ENCODE data around the gene JUNB.
"Not testable (repeated sequence)": the region's sequence is repeated elsewhere in the genome, so short reads cannot be mapped to it uniquely, and the experiment has no call there.

JUNB gene

DNA sequence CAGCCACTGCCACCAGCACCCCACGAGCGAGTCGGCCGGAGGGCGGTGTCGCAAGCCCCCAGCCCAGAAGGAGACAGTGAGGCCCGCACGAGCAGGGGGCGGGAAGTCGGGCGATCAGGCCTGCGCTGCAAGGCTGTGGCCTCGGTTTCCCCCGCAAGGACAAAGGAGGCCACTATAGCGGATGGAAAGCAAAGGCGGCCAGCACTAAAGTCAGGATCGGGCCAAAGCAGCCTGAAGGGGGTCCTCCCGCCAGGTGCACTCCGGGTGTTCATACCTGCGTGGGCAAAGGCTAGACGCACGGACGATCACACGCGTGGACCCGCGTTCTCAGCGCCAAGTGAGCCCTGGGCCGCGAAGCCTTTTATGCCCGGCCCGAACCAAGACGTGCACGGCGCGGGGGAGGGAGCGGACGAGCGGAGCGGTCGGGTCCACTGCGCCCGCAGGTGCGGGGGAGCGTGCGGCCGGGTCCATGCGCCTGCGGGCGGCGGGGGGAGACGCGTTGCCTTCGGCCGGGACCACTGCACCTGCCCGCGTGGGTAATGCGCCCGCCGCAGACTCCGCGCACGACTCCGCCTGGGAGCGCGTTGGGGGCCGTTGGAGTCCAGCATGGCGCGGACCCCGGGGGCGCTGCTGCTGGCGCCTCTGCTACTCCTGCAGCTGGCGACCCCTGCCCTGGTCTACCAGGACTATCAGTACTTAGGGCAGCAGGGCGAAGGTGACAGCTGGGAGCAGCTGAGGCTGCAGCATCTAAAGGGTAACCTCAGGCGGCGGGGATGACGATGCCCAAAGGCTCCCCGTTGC is 10.4 kb downstream of the JUNB start, which contains the start of the genes PRDX2 and THSD8:
TSS of gene PRDX2 (minus strand) at position 335 of the 801 bp plus-strand sequence. CDS start 539 bp downstream, outside the sequence.
TSS of gene THSD8 (plus strand) at position 604 of the 801 bp plus-strand sequence. CDS start at position 607, 3 bp downstream.
- peak within 1 kb of the TSS; percentile 87 for H3K9ac ChIP-seq (ENCODE audit: low read depth, low read length)
- H3K27me3 ChIP-seq (ENCODE audit: control insufficient read depth, insufficient read depth, low read length): peaks cover 8% of the 10 kb centered on the region
- H3K36me3 ChIP-seq (ENCODE audit: control insufficient read depth, insufficient read depth, low read length): peaks cover 17% of the 10 kb centered on the region
- H3K9me3 ChIP-seq (ENCODE audit: control insufficient read depth, insufficient read depth, low read length): no peaks in the 10 kb centered on the region
- peaks cover 8% of the 10 kb centered on the region for H3K4me1 ChIP-seq (ENCODE audit: control insufficient read depth, insufficient read depth, low read length)
- peak within 1 kb of the TSS; percentile 96 for H3K4me3 ChIP-seq (ENCODE audit: low read depth, low read length)

DNA sequence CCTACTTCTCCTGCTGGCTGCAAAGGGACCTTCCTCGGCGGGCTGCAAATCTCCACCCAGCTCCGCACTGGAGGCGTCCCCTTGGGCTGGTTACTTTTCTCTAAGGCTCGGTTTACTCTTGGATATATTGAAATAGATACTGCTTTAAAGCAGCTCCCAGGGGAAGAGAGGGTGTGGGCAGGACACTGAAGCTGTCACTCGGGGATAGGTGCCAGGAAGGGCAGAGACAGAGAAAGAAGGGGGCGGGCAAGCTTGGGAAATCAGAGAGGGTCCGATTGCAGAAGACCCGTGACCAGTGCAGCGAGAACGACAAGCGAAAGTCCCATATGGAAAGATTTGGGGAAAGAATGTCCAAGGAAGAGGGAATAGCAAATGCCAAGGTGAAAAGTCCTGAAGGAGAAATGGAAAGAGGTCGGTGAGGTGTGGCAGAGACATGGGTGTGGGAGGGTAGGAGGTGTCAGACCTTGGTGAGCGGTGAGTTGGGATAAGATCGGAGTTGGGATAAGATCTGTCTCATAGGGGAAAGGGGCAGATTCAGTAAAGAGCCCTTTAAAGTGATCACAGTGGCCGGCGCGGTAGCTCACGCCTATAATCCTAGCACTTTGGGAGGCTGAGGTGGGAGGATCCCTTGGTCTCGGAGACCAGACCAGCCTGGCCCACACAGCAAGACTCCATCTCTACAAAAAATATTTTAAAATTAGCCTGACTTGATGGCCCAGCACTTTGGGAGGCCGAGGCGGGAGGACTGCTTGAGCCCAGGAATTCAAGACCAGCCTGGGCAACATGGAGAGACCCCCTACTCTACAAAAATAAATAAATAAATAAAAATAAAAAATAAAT is 11.2 kb downstream of the JUNB start:
- H3K4me3 ChIP-seq (ENCODE audit: low read depth, low read length): peak overlapping the region; percentile 96

DNA sequence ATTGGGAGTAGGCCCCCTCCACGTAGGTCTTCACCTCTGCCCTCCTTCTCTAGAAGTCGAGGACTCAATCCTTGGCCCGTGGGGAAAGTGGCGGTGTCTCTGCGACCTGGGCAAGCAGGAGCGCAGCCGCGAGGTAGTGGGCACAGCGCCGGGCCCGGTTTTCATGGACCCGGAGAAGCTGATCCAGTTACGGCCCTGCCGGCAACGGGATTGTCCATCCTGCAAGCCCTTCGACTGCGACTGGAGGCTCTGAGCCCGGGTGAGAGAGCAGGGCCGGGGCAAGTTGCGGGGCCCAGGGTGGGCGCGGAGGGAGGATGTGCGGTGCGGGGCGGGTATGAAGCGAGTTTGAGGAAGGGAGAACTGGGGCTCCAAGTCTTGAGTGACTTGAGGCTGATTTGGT is 12.8 kb downstream of the JUNB start:
- H3K4me1 ChIP-seq (ENCODE audit: control insufficient read depth, insufficient read depth, low read length): peaks cover 8% of the 10 kb centered on the region
- H3K27me3 ChIP-seq (ENCODE audit: control insufficient read depth, insufficient read depth, low read length): peaks cover 8% of the 10 kb centered on the region
- H3K4me3 ChIP-seq (ENCODE audit: low read depth, low read length): no peak overlapping the region
- no peak overlapping the region for H3K9ac ChIP-seq (ENCODE audit: low read depth, low read length)
- peaks cover 17% of the 10 kb centered on the region for H3K36me3 ChIP-seq (ENCODE audit: control insufficient read depth, insufficient read depth, low read length)
- H3K9me3 ChIP-seq (ENCODE audit: control insufficient read depth, insufficient read depth, low read length): no peaks in the 10 kb centered on the region

More for the DNA sequence above, 11.2 kb downstream of the JUNB start:
- H3K4me1 ChIP-seq (ENCODE audit: control insufficient read depth, insufficient read depth, low read length): peaks cover 8% of the 10 kb centered on the region
- H3K27me3 ChIP-seq (ENCODE audit: control insufficient read depth, insufficient read depth, low read length): peaks cover 8% of the 10 kb centered on the region
- H3K36me3 ChIP-seq (ENCODE audit: control insufficient read depth, insufficient read depth, low read length): peaks cover 17% of the 10 kb centered on the region
- no peaks in the 10 kb centered on the region for H3K9me3 ChIP-seq (ENCODE audit: control insufficient read depth, insufficient read depth, low read length)
- no peak overlapping the region for H3K9ac ChIP-seq (ENCODE audit: low read depth, low read length)

DNA sequence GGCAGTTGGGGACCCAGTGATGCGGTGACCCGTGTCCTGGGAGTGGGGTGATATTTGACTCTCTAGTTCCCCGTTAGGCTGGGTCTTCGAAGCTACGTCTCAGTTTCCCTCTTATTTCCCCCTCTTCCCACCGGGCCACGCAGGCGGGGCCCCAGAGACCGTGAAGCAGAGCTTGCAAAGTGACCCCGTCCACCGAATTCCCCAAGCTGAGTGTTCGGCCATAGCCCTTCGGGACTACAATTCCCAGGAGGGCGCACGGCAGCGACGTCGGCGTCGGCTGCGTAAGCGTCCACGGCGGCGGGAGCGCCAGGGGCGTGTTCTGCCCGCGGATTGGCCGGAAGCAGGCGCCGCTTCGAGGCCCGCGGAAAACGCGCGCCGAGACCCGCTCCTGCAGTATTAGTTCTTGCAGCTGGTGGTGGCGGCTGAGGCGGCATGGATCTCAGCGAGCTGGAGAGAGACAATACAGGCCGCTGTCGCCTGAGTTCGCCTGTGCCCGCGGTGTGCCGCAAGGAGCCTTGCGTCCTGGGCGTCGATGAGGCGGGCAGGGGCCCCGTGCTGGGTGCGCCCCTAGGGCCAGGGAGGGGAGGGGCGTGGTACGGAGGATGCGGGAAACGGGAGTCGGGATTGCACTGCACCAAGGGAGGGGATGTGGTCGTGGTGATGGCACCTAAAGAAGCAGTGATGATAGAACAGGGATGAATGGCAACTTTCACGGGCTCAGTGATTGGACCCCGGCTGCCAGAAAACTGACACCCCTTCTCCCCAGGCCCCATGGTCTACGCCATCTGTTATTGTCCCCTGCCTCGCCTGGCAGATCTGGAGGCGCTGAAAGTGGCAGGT is 15.2 kb downstream of the JUNB start, which contains the start of gene RNASEH2A:
TSS of gene RNASEH2A (plus strand) at position 343 of the 840 bp plus-strand sequence. CDS start at position 433, 90 bp downstream.
- H3K4me3 ChIP-seq (ENCODE audit: low read depth, low read length): peak within 1 kb of the TSS; percentile 98
- H3K36me3 ChIP-seq (ENCODE audit: control insufficient read depth, insufficient read depth, low read length): no peaks in the 10 kb centered on the region
- peak within 1 kb of the TSS; percentile 88 for H3K9ac ChIP-seq (ENCODE audit: low read depth, low read length)
- H3K27me3 ChIP-seq (ENCODE audit: control insufficient read depth, insufficient read depth, low read length): peaks cover 8% of the 10 kb centered on the region
- H3K4me1 ChIP-seq (ENCODE audit: control insufficient read depth, insufficient read depth, low read length): peaks cover 3% of the 10 kb centered on the region
- H3K9me3 ChIP-seq (ENCODE audit: control insufficient read depth, insufficient read depth, low read length): no peaks in the 10 kb centered on the region

DNA sequence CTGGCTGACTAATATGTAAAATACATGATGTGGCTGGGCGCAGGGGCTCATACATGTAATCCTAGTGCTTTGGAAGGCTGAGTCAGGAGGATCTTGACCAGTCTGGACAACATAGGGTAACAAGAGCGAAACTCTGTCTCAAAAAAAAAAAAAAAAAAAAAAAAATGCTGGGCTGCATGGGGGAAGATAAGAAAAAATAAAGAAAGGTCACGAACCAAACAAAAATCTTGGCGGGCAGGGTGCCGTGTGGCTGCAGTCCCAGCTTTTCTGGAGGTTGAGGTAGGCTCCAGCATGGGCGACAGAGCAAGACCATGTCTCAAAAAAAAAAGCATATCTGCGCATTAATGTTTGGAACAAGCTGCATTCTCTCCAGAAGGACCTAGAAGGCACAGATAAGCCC is 23.8 kb downstream of the JUNB start:
- peaks cover 7% of the 10 kb centered on the region for H3K36me3 ChIP-seq (ENCODE audit: control insufficient read depth, insufficient read depth, low read length)
- H3K4me1 ChIP-seq (ENCODE audit: control insufficient read depth, insufficient read depth, low read length): no peaks in the 10 kb centered on the region
- no peaks in the 10 kb centered on the region for H3K9me3 ChIP-seq (ENCODE audit: control insufficient read depth, insufficient read depth, low read length)
- no peak overlapping the region for H3K4me3 ChIP-seq (ENCODE audit: low read depth, low read length)
- no peaks in the 10 kb centered on the region for H3K27me3 ChIP-seq (ENCODE audit: control insufficient read depth, insufficient read depth, low read length)
- no peak overlapping the region for H3K9ac ChIP-seq (ENCODE audit: low read depth, low read length)

DNA sequence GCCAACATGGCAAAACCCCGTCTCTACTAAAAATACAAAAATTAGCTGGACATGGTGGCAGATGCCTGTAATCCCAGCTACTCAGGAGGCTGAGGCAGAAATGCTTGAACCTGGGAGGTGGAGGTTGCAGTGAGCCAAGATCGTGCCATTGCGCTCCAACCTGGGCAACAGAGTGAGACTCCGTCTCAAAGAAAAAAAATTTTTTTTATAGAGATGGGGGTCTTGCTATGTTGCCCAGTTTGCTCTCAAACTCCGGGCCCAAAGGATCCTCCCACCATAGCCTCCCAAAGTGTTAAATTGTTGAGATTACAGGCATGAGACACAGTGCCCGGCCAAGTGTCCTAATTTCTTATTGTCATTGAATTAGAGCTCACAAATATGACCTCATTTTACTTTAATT is 25.9 kb downstream of the JUNB start:
- not testable (repeated sequence) for H3K27me3 ChIP-seq (ENCODE audit: control insufficient read depth, insufficient read depth, low read length); H3K36me3 ChIP-seq (ENCODE audit: control insufficient read depth, insufficient read depth, low read length); H3K4me3 ChIP-seq (ENCODE audit: low read depth, low read length); H3K9ac ChIP-seq (ENCODE audit: low read depth, low read length); H3K4me1 ChIP-seq (ENCODE audit: control insufficient read depth, insufficient read depth, low read length); H3K9me3 ChIP-seq (ENCODE audit: control insufficient read depth, insufficient read depth, low read length)

DNA sequence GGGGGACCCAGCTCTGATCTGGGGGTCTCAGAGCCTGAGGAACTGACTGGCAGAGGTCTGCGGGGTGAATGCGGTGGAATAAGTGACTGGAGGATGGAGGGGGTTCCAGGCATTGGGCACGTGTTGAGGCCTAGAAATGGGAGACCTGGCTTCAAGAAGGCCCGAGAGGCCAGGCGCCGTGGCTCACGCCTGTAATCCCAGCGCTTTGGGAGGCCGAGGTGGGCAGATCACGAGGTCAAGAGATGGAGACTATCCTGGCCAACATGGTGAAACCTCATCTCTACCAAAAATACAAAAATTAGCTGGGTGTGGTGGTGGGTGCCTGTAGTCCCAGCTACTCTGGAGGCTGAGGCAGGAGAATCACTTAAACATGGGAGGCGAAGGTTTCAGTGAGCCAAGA is 26.5 kb downstream of the JUNB start:
- H3K4me3 ChIP-seq (ENCODE audit: low read depth, low read length); H3K9ac ChIP-seq (ENCODE audit: low read depth, low read length); H3K9me3 ChIP-seq (ENCODE audit: control insufficient read depth, insufficient read depth, low read length); H3K36me3 ChIP-seq (ENCODE audit: control insufficient read depth, insufficient read depth, low read length); H3K4me1 ChIP-seq (ENCODE audit: control insufficient read depth, insufficient read depth, low read length); H3K27me3 ChIP-seq (ENCODE audit: control insufficient read depth, insufficient read depth, low read length): not testable (repeated sequence)

DNA sequence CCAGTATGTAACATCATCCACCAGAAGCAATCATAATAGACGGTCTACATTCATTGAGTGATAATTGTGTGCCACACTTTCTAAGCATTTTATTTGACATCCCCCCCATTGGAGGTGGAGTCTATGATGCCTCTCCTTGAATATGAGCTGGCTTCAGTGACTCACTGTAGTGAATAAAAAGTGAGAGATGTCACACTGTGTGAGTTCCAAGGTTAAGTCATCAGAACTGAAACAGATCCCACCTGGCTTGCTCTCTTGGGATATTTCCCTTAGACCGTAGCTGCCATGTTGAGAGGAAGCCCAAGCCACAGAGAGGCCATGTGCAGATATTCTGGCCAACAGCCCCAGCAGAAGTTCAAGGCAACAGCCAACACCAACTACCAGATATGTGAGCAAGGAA is 30.5 kb downstream of the JUNB start:
- H3K36me3 ChIP-seq (ENCODE audit: control insufficient read depth, insufficient read depth, low read length): no peaks in the 10 kb centered on the region
- no peak overlapping the region for H3K9ac ChIP-seq (ENCODE audit: low read depth, low read length)
- H3K27me3 ChIP-seq (ENCODE audit: control insufficient read depth, insufficient read depth, low read length): no peaks in the 10 kb centered on the region
- H3K4me3 ChIP-seq (ENCODE audit: low read depth, low read length): no peak overlapping the region
- peaks cover 2% of the 10 kb centered on the region for H3K4me1 ChIP-seq (ENCODE audit: control insufficient read depth, insufficient read depth, low read length)
- H3K9me3 ChIP-seq (ENCODE audit: control insufficient read depth, insufficient read depth, low read length): no peaks in the 10 kb centered on the region

DNA sequence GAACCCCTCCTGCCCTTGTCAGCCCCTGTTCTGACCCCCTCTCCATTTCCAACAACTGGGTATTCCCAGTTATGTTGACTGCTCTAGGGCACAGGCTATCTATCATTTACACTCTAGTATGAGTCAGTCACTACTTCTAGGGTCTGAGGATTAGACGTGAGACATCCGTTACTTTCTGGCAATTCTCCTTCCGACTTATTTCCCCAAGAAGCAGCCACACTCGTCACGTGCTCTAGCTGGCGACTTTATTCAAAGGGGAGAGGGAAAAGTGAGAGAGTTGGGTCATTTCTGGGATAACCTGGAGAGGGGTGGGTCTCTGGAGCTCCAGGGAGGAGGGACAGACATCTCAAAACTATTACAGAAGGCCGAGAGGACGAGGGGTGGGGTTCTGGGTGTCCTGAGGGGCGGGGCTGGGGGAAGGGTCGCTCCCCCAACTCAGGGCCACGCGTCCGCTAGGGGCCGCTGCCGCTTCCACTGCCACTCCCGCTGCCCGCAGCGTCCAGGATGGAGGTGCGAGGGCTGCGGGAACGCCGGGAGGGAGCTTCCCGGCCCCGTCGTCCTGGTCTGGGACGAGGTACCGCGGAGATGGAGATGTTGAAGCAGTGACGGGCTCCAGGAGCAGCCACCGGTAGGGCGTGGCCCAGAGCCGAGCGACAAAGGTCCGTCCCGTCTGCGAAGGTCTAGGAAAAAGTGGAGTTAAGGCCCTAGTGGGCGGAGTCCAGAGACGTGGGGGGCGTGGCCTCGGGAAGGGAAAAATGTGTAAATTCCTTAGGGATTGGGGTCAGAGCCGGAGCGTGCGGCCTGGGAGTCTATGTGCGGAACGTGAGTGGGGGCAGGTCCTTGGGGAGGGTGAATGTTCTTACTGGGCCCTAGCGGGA is 34.2 kb downstream of the JUNB start:
- H3K27me3 ChIP-seq (ENCODE audit: control insufficient read depth, insufficient read depth, low read length): peaks cover 5% of the 10 kb centered on the region
- H3K9ac ChIP-seq (ENCODE audit: low read depth, low read length): peak overlapping the region; percentile 37
- H3K4me3 ChIP-seq (ENCODE audit: low read depth, low read length): peak overlapping the region; percentile 67
- H3K9me3 ChIP-seq (ENCODE audit: control insufficient read depth, insufficient read depth, low read length): no peaks in the 10 kb centered on the region
- H3K36me3 ChIP-seq (ENCODE audit: control insufficient read depth, insufficient read depth, low read length): no peaks in the 10 kb centered on the region
- H3K4me1 ChIP-seq (ENCODE audit: control insufficient read depth, insufficient read depth, low read length): peaks cover 2% of the 10 kb centered on the region

DNA sequence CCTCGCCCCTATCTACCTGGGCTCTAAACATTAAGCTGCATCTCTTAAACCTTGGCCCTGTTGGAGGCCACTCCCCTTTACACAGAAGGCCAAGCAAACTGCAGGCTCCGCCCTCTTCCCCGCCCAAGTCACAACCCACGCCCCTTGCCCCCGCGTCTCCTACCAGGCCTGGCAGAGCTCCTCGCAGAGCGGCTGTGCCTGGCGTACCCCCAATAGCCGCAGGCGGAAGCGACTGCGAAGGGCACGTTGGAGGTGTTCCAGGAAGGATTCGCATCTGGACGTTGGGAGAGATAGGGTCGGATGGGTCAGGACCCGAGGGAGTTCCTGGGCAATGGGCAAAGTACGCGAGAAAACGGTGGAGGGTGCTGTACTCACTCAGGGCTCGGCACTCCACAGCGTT is 37.2 kb downstream of the JUNB start:
- Histone ChIP-seq H3K4me1 (ENCODE audit: control insufficient read depth, insufficient read depth, low read length) (peaks cover 2% of the 10 kb centered on the region), H3K27me3 (ENCODE audit: control insufficient read depth, insufficient read depth, low read length) (peaks cover 13% of the 10 kb centered on the region), H3K9ac (ENCODE audit: low read depth, low read length) (no peak overlapping the region), H3K36me3 (ENCODE audit: control insufficient read depth, insufficient read depth, low read length) (no peaks in the 10 kb centered on the region), H3K9me3 (ENCODE audit: control insufficient read depth, insufficient read depth, low read length) (no peaks in the 10 kb centered on the region), H3K4me3 (ENCODE audit: low read depth, low read length) (peak overlapping the region; percentile 33)
